ENCODE results near the gene EXOC6. TPM values are rescaled to one million over a fixed set of nuclear protein-coding genes. Genes with fewer than 3 reads are reported as not detected.

Gene EXOC6
- total RNA-seq, 4 donors from 2014 or later = 14.4 to 22.4 (median 16.8) TPM

DNA sequence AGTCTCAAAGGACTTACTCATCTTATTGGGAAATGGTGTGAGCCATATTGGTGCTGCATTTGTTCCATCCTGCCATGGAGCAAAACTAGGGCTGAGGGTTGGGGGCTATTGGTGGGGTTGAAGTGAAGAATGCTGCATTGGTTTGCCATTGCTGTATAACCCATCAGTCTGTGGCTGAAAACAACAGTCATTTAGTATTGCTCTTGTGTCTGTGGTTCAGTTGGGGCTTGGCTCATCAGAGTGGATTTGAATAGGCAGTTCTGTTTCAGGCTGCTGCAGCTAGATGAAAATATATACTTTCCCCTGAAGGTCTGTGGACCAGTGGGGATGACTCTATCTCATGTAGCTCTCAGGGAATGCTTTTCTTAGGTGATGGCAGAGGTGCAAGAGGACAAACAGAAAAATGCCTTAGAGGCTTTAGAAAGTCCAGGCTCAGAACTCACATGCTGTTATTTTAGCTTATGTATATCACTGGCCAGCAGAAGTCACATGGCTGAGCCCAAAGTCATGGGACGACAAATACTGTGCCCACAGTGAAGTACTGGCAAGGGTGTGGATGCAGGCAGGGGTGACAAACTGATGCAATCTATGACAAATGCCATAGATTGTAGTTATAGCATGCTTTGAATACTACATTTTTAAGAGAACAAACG, 15.2 kb upstream of the EXOC6 start:
- no peaks in the 10 kb centered on the region for H3K27me3 ChIP-seq
- no peaks in the 10 kb centered on the region for H3K9me3 ChIP-seq
- no peak for ATAC-seq
- no peaks in the 10 kb centered on the region for H3K36me3 ChIP-seq
- 22 to 27% methylated on average over 1 to 2 of the region's 2 CpGs for WGBS, 2 donors (ENCODE audit: low coverage in 1 of 2)
- H3K4me1 ChIP-seq = no peaks in the 10 kb centered on the region
- TF ChIP-seq POLR2AphosphoS5 (IDR thresholded peaks at IDR 0.05) = no peak
- TF ChIP-seq EP300 (IDR thresholded peaks at IDR 0.05) = no peak
- TF ChIP-seq POLR2A (IDR thresholded peaks at IDR 0.05) = no peak
- TF ChIP-seq, protein P1, sequence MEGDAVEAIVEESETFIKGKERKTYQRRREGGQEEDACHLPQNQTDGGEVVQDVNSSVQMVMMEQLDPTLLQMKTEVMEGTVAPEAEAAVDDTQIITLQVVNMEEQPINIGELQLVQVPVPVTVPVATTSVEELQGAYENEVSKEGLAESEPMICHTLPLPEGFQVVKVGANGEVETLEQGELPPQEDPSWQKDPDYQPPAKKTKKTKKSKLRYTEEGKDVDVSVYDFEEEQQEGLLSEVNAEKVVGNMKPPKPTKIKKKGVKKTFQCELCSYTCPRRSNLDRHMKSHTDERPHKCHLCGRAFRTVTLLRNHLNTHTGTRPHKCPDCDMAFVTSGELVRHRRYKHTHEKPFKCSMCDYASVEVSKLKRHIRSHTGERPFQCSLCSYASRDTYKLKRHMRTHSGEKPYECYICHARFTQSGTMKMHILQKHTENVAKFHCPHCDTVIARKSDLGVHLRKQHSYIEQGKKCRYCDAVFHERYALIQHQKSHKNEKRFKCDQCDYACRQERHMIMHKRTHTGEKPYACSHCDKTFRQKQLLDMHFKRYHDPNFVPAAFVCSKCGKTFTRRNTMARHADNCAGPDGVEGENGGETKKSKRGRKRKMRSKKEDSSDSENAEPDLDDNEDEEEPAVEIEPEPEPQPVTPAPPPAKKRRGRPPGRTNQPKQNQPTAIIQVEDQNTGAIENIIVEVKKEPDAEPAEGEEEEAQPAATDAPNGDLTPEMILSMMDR (IDR thresholded peaks at IDR 0.05) = no peak
- no peak overlapping the region for H3K27ac ChIP-seq
- H3K4me3 ChIP-seq = no peak overlapping the region

DNA sequence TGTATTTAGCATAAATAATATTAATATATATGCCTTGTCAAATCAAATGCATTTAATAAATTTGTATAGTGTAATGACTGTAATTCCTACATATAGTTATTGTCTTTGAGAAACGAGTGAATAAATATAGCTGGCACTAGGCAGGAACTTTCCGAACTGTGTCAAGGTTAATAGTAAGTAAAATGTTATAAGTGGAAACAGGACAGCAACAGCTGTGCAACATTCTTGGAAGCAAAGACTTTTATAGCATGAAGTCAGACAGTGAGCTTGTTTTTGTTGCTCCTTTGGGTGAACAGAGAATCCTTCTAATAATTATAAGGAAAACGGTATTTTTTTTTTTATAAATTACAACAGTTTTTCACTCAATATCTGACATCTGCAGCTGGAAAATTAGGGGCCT, 14.0 kb upstream of the EXOC6 start:
- no peaks in the 10 kb centered on the region for H3K9me3 ChIP-seq
- H3K27me3 ChIP-seq = no peaks in the 10 kb centered on the region
- H3K4me3 ChIP-seq = no peak overlapping the region
- no peaks in the 10 kb centered on the region for H3K36me3 ChIP-seq
- WGBS, 2 donors (ENCODE audit: low coverage in 1 of 2) = 50 to 71% methylated on average over 3 of the region's 3 CpGs
- TF ChIP-seq, protein P1 (IDR thresholded peaks at IDR 0.05) = no peak
- TF ChIP-seq POLR2AphosphoS5 (IDR thresholded peaks at IDR 0.05) (no peak), POLR2A (IDR thresholded peaks at IDR 0.05) (no peak)
- H3K27ac ChIP-seq = no peak overlapping the region
- no peak for ATAC-seq
- no peaks in the 10 kb centered on the region for H3K4me1 ChIP-seq

DNA sequence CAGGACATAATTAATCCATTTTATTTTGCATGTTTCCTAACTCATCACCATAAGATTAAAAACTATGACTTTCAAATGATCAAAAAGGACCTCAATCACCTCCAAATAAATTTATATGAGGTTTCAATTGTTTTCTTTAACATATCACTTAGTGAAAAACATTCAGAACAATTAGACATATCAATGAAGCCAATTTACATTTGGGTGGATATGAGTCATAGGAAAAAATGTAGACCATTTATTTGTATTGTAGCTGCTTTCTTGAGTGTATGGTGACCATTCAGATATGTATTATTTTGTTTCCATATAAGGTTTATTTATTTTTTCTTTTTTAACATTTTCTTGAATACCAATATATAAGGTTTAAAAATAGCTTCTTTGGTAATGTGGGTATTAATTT, 13.3 kb upstream of the EXOC6 start:
- H3K27ac ChIP-seq = no peak overlapping the region
- no peak for ATAC-seq
- no peaks in the 10 kb centered on the region for H3K4me1 ChIP-seq
- no peaks in the 10 kb centered on the region for H3K9me3 ChIP-seq
- no peaks in the 10 kb centered on the region for H3K27me3 ChIP-seq
- no peak overlapping the region for H3K4me3 ChIP-seq
- no peaks in the 10 kb centered on the region for H3K36me3 ChIP-seq
- no peak for TF ChIP-seq POLR2A (IDR thresholded peaks at IDR 0.05)
- TF ChIP-seq, protein P1 (IDR thresholded peaks at IDR 0.05) = no peak
- no peak for TF ChIP-seq EP300 (IDR thresholded peaks at IDR 0.05)
- no peak for TF ChIP-seq POLR2AphosphoS5 (IDR thresholded peaks at IDR 0.05)

DNA sequence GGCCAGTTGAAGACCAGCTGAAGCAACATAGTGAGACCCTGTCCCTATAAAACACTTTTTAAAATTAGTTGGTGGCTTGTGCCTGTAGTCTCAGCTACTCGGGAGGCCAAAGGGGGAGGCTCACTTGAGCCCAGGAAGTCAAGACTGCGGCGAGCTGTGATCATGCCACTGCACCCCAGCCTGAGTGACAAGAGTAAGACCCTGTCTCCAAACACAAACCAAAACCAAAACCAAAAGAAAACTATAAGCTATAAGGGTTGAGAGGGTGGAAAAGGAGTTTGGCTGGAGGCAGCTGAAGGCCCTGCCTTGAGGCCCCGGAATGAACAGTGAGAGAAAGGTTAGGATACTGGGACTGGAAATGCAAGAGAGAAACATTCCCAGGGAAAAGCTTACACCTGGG, 10.9 kb upstream of the EXOC6 start:
- H3K27ac ChIP-seq = no peak overlapping the region

More for the DNA sequence above, 10.9 kb upstream of the EXOC6 start:
- Histone ChIP-seq H3K4me3 (no peak overlapping the region), H3K27me3 (no peaks in the 10 kb centered on the region), H3K9me3 (no peaks in the 10 kb centered on the region), H3K4me1 (no peaks in the 10 kb centered on the region), H3K36me3 (no peaks in the 10 kb centered on the region)
- no peak for ATAC-seq
- WGBS, 2 donors (ENCODE audit: low coverage in 1 of 2) = 39 to 100% methylated on average over 1 to 2 of the region's 4 CpGs
- TF ChIP-seq POLR2A (IDR thresholded peaks at IDR 0.05) (no peak), POLR2AphosphoS5 (IDR thresholded peaks at IDR 0.05) (no peak), EP300 (IDR thresholded peaks at IDR 0.05) (no peak)
- TF ChIP-seq, protein P1 (IDR thresholded peaks at IDR 0.05) = no peak
